ENCODE results near the gene STK38. TPM values are rescaled to one million over a fixed set of nuclear protein-coding genes. Genes with fewer than 3 reads are reported as not detected.
"Not testable (repeated sequence)": the region's sequence is repeated elsewhere in the genome, so short reads cannot be mapped to it uniquely, and the experiment has no call there.

The STK38 gene
- total RNA-seq, 6 experiments from 2014 or later: 12.5 to 19.2 (median 16.1) TPM

DNA sequence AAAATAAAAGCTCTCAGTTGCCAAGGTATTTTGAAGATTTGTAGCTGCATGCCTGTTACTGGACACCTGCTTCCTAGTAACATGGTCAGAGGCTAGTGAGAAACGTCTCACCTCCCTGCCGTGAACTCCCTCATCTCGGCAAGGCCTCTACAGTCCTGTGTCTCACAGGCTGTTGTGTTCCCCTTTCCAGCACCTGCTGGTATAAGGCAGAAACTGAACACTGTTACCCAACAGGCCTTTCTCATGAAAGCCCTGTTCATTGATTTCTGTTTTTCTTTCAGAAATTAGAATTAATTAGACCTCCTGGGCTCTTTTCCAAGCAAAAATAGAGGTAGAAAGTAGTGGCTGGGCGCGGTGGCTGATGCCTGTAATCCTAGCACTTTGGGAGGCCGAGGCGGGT, 29.3 kb upstream of the STK38 start:
- intact Hi-C loops (cut with DNase I): loop anchor here in 1 of 2 donors (10.0 kb wide), 1 partner anchor 92 kb away; no protein-coding TSS in a partner anchor

DNA sequence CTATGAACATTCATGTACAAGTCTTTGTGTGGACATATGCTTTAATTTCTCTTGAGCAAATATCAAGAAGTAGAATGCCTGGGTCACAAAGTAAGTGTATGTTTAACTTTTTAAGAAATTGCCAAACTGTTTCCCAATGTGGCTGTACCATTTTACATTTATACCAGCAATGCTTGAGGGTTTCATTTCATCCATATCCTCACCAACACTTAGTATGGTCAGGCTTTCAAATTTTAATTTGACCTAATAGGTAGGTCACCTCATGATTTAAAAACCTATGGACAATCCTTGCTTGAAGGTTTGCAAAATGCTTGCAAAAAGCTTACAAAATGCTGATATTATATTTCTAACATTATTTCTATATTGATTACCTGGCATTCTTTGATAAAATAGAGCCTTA, 27.4 kb upstream of the STK38 start:
- no peaks in the 10 kb centered on the region for H3K9me3 ChIP-seq
- TF ChIP-seq, protein P1, sequence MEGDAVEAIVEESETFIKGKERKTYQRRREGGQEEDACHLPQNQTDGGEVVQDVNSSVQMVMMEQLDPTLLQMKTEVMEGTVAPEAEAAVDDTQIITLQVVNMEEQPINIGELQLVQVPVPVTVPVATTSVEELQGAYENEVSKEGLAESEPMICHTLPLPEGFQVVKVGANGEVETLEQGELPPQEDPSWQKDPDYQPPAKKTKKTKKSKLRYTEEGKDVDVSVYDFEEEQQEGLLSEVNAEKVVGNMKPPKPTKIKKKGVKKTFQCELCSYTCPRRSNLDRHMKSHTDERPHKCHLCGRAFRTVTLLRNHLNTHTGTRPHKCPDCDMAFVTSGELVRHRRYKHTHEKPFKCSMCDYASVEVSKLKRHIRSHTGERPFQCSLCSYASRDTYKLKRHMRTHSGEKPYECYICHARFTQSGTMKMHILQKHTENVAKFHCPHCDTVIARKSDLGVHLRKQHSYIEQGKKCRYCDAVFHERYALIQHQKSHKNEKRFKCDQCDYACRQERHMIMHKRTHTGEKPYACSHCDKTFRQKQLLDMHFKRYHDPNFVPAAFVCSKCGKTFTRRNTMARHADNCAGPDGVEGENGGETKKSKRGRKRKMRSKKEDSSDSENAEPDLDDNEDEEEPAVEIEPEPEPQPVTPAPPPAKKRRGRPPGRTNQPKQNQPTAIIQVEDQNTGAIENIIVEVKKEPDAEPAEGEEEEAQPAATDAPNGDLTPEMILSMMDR (IDR thresholded peaks at IDR 0.05): no peak
- no peak for TF ChIP-seq POLR2A (IDR thresholded peaks at IDR 0.05)
- ATAC-seq: no peak
- peaks cover 0 to 5% (median 0%) of the 10 kb centered on the region in 4 donors for H3K4me1 ChIP-seq
- no peak overlapping the region for H3K4me3 ChIP-seq
- H3K36me3 ChIP-seq: no peaks in the 10 kb centered on the region
- intact Hi-C loops (cut with DNase I): loop anchor here in 1 of 2 donors (10.0 kb wide), 1 partner anchor 90 kb away; no protein-coding TSS in a partner anchor
- H3K27ac ChIP-seq: no peak overlapping the region
- H3K27me3 ChIP-seq: no peaks in the 10 kb centered on the region
- DNase-seq: no peak

More for the DNA sequence above, 29.3 kb upstream of the STK38 start:
- DNase-seq (no peak), ATAC-seq (no peak)
- H3K36me3 ChIP-seq: no peaks in the 10 kb centered on the region
- no peak overlapping the region for H3K4me3 ChIP-seq
- peaks cover 0 to 5% (median 0%) of the 10 kb centered on the region in 4 donors for H3K4me1 ChIP-seq
- TF ChIP-seq, protein P1 (IDR thresholded peaks at IDR 0.05): no peak
- no peak for TF ChIP-seq POLR2A (IDR thresholded peaks at IDR 0.05)
- 83% methylated on average over 7 of the region's 7 CpGs for WGBS (ENCODE audit: insufficient coverage, low coverage, low lambda C conversion rate, missing lambda C conversion rate)
- no peak overlapping the region for H3K27ac ChIP-seq
- H3K9me3 ChIP-seq: no peaks in the 10 kb centered on the region
- no peaks in the 10 kb centered on the region for H3K27me3 ChIP-seq

DNA sequence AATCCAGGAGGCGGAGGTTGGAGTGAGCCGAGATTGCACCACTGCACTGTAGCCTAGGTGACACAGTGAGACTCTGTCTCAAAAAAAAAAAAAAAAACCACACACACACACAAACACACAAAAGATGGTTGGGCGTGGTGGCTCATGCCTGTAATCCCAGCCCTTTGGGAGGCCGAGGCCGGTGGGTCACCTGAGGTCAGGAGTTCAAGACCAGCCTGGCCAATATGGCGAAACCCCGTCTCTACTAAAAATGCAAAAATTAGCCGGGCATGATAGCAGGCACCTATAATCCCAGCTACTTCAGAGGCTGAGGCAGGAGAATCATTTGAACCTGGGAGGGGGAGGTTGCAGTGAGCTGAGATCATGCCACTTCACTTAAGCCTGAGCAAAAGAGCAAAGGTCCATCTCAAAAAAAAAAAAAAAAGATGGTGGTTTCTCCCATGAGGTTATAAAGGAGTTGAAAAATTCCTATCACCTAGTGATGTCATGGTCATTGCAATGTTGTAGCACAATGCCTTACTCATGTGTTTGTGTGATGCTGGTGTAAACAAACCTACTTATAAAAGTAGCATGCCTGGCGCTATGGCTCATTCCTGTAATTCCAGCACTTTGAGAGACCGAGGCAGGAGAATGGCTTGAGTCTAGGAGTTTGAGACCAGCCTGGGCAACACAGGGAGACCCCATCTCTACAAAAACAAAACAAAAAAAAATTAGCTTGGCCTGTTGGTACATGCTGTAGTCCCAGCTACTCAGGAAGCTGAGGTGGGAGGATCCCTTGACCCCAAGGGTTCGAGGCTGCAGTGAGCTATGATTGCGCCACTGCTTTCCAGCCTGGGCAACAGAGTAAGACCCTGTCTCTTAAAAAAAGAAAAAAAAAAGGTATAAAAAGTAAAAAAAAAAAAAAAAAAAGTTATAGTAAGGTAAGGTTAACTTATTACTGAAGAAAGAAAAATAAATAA, 25.4 kb upstream of the STK38 start:
- H3K27ac ChIP-seq, ATAC-seq: not testable (repeated sequence)
- 84% methylated on average over 8 of the region's 12 CpGs for WGBS (ENCODE audit: insufficient coverage, low coverage, low lambda C conversion rate, missing lambda C conversion rate)

DNA sequence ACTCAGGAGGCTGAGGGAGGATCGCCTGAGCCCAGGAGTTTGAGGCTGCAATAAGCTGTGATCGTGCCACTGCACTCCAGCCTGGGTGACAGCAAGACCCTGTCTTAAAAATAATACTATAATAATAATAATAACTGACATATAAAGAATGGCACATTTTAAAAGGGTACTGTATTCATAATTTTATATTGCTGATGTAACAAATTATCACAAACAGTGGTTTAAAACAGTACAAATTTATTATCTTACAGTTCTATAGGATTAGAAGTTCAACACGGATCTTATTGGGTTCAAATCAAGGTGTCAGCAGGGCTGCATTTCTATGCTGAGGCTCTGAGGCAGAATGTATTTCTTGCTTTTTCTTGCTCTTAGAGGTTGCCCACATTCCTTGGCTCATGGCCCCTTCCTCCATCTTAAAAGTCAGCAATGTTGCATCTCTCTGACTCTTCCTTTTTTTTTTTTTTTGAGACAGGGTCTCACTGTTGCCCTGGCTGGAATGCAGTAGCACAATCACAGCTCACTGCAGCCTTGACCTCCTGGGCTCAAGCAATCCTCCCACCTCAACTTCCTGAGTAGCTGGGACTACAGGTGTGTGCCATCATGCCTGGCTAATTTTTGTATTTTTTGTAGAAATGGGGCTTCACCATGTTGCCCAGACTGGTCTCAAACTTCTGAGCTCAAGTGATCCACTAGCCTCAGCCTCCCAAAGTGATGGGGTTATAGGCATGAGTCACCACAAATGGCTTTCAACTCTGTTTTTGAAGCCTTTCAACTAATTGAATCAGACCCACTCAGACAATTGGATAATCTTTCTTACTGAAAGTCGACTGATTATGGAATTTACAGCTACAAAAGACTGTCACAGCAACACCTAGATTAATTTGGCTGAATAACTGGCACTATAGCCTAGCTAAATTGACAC, 24.1 kb upstream of the STK38 start:
- ATAC-seq: no peak
- H3K27me3 ChIP-seq: no peaks in the 10 kb centered on the region
- no peak overlapping the region for H3K4me3 ChIP-seq
- no peaks in the 10 kb centered on the region for H3K9me3 ChIP-seq
- no peak overlapping the region for H3K27ac ChIP-seq
- 84% methylated on average over 4 of the region's 4 CpGs for WGBS (ENCODE audit: insufficient coverage, low coverage, low lambda C conversion rate, missing lambda C conversion rate)
- intact Hi-C loops (cut with DNase I): loop anchor here in 1 of 2 donors (10.0 kb wide), 1 partner anchor 87 kb away; no protein-coding TSS in a partner anchor
- TF ChIP-seq, protein P1 (IDR thresholded peaks at IDR 0.05): no peak
- no peak for TF ChIP-seq POLR2A (IDR thresholded peaks at IDR 0.05)
- H3K4me1 ChIP-seq: peaks cover 0 to 7% (median 0%) of the 10 kb centered on the region in 4 donors
- DNase-seq: no peak
- H3K36me3 ChIP-seq: no peaks in the 10 kb centered on the region

More for the DNA sequence above, 25.4 kb upstream of the STK38 start:
- not testable (repeated sequence) for DNase-seq, H3K4me1 ChIP-seq, H3K27me3 ChIP-seq, H3K9me3 ChIP-seq, H3K36me3 ChIP-seq, H3K4me3 ChIP-seq
- intact Hi-C loops (cut with DNase I): loop anchor here in 1 of 2 donors (10.0 kb wide), 1 partner anchor 88 kb away; no protein-coding TSS in a partner anchor
